Measurements from ENCODE around the gene BMPR1B.

DNA sequence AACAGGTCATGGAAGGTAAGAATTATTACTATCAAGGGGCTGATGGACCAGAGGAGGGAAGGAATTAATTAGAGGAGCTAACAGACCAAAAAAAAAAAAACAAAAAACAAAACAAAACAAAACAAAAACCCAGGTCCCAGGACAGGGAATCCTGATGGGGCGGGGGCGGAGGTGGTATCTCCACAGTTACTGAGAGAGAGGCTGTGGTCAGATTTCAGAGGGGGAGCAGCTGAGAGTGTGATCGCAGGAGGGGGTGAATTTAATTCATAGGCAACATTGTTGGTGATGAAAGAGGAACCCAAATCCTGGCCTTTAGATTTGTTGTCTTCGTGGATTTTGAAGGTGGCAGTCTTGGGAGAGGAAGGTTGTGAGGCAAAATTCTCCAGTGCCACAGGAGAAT, 401.6 kb downstream of the BMPR1B start:
- TF ChIP-seq, protein P1, sequence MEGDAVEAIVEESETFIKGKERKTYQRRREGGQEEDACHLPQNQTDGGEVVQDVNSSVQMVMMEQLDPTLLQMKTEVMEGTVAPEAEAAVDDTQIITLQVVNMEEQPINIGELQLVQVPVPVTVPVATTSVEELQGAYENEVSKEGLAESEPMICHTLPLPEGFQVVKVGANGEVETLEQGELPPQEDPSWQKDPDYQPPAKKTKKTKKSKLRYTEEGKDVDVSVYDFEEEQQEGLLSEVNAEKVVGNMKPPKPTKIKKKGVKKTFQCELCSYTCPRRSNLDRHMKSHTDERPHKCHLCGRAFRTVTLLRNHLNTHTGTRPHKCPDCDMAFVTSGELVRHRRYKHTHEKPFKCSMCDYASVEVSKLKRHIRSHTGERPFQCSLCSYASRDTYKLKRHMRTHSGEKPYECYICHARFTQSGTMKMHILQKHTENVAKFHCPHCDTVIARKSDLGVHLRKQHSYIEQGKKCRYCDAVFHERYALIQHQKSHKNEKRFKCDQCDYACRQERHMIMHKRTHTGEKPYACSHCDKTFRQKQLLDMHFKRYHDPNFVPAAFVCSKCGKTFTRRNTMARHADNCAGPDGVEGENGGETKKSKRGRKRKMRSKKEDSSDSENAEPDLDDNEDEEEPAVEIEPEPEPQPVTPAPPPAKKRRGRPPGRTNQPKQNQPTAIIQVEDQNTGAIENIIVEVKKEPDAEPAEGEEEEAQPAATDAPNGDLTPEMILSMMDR (IDR thresholded peaks at IDR 0.05): no peak
- no peak for TF ChIP-seq EP300 (IDR thresholded peaks at IDR 0.05)
- no peak for TF ChIP-seq POLR2A (IDR thresholded peaks at IDR 0.05)

All from ovary (tissue), 3 donors.